Left lung (tissue), 10 donors: ENCODE measurements around the gene FAM149A. TPM values are rescaled to one million over a fixed set of nuclear protein-coding genes. Genes with fewer than 3 reads are reported as not detected.

ENCODE experiments used
- ATAC-seq: fragments of 200-7000 bp; cut with Tn5 transposase; one replicate; pipeline ENCODE4 v1.9.1; 2020; ENCODE audit warnings: moderate library complexity
- DNase-seq, 4 donors: peaks; one replicate each; pipeline ENCODE4 v3.0.0-alpha.2; 2013 to 2020
- H3K27ac ChIP-seq, 2 donors: fragments of 200-600 bp; sonication (generic) in 1 of 2; one replicate each; pipeline versions ENCODE4 v1.5.0 to v1.8.0; 2020 to 2021
- H3K27me3 ChIP-seq, 2 donors: fragments of 200-600 bp; sonication (generic) in 1 of 2; one replicate each; pipeline versions ENCODE4 v1.5.0 to v1.8.0; 2020 to 2021
- H3K36me3 ChIP-seq, 2 donors: fragments of 200-600 bp; sonication (generic) in 1 of 2; one replicate each; pipeline versions ENCODE4 v1.5.0 to v1.8.0; 2020 to 2021
- H3K4me1 ChIP-seq, 2 donors: fragments of 200-600 bp; one replicate each; pipeline ENCODE4 v1.8.0; 2021
- H3K4me3 ChIP-seq, 2 donors: fragments of 200-600 bp; sonication (generic) in 1 of 2; one replicate each; pipeline versions ENCODE4 v1.5.0 to v1.8.0; 2020 to 2021; ENCODE audit warnings: mild to moderate bottlenecking in 1 of 2
- H3K9me3 ChIP-seq, 2 donors: fragments of 200-600 bp; sonication (generic) in 1 of 2; one replicate each; pipeline versions ENCODE4 v1.5.0 to v1.8.0; 2020 to 2021
- CTCF ChIP-seq, 2 donors: fragments of 200-600 bp; sonication (generic) in 1 of 2; IDR thresholded peaks; one replicate each; pipeline versions ENCODE4 v1.5.0 to v1.8.0; 2021; ENCODE audit warnings: antibody characterized with exemption in 2 of 2
- intact Hi-C, 2 donors: fragments of 100-400 bp; cut with DNase I; formaldehyde crosslinking; loops; one replicate each; pipeline versions ENCODE4 v1.11.2 to v1.14.2; 2022
- polyA plus RNA-seq, 6 donors: library from polyadenylated mRNA; unstranded; fragments of 120-200 nt; gene quantifications; one replicate each; pipeline ENCODE4 v1.2.1, GENCODE V29; 2013; ENCODE audit not compliant: insufficient read length in 6 of 6
- total RNA-seq, 2 donors: library from RNA; stranded (reverse); fragmentation: NEBNext Ultra II Directional; extraction: Animal tissue kit (Norgen Biotek cat#: 25700); gene quantifications; one replicate each; pipeline ENCODE4 v1.2.1, GENCODE V29; 2021
- donor health status: DM: no; HTN: yes; CAD: no.
- donor health status: DM: no; HTN: no; CAD: no.

The FAM149A gene
- total and polyA plus RNA-seq, 8 donors: 10.1 to 30.1 (median 21.2) TPM

DNA sequence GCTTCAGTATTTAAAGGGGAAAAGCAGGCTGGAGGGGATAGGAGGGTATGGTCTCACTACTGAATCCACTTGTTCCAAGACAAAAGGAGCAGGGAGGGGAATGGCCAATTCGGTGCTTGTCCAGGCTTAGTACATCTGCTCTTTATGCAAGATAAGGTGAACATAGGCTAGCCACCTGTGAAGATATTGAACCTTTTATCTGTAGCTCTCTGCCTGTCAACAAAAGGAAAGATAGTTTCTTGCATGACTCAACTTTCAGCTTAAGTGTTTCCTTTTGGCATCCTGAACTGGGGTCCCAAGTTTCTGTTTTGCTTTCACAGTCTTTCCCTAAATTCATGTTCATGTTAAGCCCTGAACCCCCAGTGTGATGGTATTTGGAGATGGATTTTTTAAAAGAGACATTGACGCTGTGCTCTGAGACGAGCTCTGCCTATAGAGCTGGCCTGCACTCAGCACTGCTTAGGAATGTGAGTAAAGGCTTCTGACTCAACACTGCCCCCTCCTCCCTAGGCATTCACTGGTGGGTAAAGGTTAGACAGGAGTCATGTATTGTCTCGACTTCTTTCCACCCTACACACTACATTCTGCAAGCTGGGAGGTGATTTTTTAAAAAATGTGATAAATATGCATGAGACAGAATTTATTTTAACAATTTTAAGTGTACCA is 28.2 kb downstream of the FAM149A start:
- H3K9me3 ChIP-seq: no peaks in the 10 kb centered on the region
- no peak overlapping the region for H3K4me3 ChIP-seq
- DNase-seq (peak in 1 of 4 donors; percentile 22), ATAC-seq (peak; percentile 90)
- H3K4me1 ChIP-seq: no peaks in the 10 kb centered on the region
- no peaks in the 10 kb centered on the region for H3K36me3 ChIP-seq
- no peaks in the 10 kb centered on the region for H3K27me3 ChIP-seq
- no peak overlapping the region for H3K27ac ChIP-seq
- intact Hi-C loops: no loop called here
- no peak for TF ChIP-seq CTCF (IDR thresholded peaks at IDR 0.05)

DNA sequence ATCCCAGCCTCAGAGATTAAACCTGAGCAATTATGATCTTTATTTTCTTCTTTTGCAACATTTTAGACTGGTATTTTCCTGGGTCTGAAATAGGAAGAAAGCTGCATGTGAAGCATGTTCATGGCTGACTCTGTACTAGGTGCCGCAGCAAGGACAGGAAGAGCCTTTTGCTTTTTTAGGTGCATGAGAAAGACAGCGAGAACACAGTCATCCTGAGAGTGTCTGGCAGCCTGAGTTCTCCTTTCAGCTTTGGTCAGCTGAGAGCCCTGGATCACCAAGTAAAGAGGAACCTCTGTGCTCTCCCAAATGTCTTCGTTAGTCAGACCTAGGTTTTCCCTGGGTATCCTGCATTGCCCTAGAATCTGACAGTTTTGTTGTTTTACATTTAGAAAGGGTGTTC is 29.8 kb downstream of the FAM149A start:
- no peak overlapping the region for H3K27ac ChIP-seq
- H3K36me3 ChIP-seq: no peaks in the 10 kb centered on the region
- intact Hi-C loops: no loop called here
- H3K4me1 ChIP-seq: no peaks in the 10 kb centered on the region
- H3K4me3 ChIP-seq: no peak overlapping the region
- H3K9me3 ChIP-seq: no peaks in the 10 kb centered on the region
- TF ChIP-seq CTCF (IDR thresholded peaks at IDR 0.05): no peak
- no peak for ATAC-seq
- no peaks in the 10 kb centered on the region for H3K27me3 ChIP-seq
- DNase-seq: no peak

- TF ChIP-seq CTCF (IDR thresholded peaks at IDR 0.05): no peak
- Histone ChIP-seq H3K4me3 (no peak overlapping the region), H3K27me3 (no peaks in the 10 kb centered on the region), H3K36me3 (no peaks in the 10 kb centered on the region), H3K4me1 (no peaks in the 10 kb centered on the region), H3K27ac (no peak overlapping the region), H3K9me3 (no peaks in the 10 kb centered on the region)
- DNase-seq (no peak), ATAC-seq (no peak)
- intact Hi-C loops: no loop called here
Observed at GRCh38 chr4:186134861-186135260, 30.4 kb downstream of the FAM149A start.

GRCh38 chr4:186137196-186137794 is 32.8 kb downstream of the FAM149A start:
- Histone ChIP-seq H3K9me3 (no peaks in the 10 kb centered on the region), H3K27ac (no peak overlapping the region), H3K27me3 (peaks cover 0 to 2% of the 10 kb centered on the region in 2 donors), H3K36me3 (no peaks in the 10 kb centered on the region), H3K4me1 (no peaks in the 10 kb centered on the region), H3K4me3 (no peak overlapping the region)
- DNase-seq (peak in 2 of 4 donors; percentile 30 to 50), ATAC-seq (peak; percentile 63)
- intact Hi-C loops: no loop called here
- peak; percentile 47 to 51 for TF ChIP-seq CTCF (IDR thresholded peaks at IDR 0.05)

DNA sequence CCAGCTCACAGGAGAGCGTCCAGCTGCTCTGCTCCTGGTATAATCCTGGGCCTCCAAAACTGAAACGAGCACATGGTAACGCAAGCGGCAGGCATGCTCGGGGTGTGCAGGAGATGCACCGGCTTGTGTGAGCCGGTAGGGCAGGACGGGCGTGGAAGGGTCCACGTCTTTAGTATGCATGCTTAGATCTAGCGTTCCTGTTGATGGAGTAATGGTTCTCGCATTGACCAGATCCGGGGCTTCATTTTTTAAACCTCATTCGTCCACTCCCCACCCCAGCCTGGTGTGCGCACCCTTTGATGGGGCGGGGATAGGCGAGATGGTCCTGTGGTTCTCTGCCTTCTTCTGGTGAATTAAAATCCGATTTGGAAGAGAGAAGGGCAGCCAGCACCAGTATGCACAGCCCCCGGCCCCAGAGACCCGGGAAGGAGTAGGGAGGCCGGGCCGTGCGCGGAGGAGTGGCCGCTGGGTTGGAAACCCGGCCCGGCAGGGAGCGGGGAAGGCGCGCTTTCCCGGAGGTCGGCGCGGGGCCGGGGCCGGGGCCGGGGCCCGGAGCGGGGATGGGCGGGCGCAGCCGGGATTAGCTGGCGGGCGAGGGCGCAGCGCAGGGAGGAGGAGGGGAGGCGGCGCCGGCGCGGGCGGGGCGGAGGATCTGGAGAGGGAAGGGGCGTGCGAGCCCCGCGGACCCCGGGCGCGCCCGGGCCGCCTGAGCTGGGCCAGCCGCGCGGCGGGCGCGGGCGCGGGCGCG is 39.9 kb downstream of the FAM149A start:
- intact Hi-C loops: no loop called here
- Histone ChIP-seq H3K9me3 (no peaks in the 10 kb centered on the region), H3K36me3 (no peaks in the 10 kb centered on the region), H3K27me3 (peaks cover 0 to 43% of the 10 kb centered on the region in 2 donors), H3K4me3 (peak overlapping the region; percentile 37 to 45), H3K27ac (peak overlapping the region; percentile 39 to 61), H3K4me1 (no peaks in the 10 kb centered on the region)
- DNase-seq: peak in 3 of 4 donors; percentile 49 to 85 (median 75)
- peak; percentile 87 for ATAC-seq
- TF ChIP-seq CTCF (IDR thresholded peaks at IDR 0.05): no peak
